GM19468 (cell line): Measurements from ENCODE around the gene NPAS3.

Experiments
- ATAC-seq: cut with Tn5 transposase; IDR thresholded peaks from one replicate; pipeline ENCODE4 v1.9.1; 2021; ENCODE audit warnings: mild to moderate bottlenecking, moderate library complexity, moderate number of reproducible peaks; ENCODE audit not compliant: unreplicated experiment; ENCODE audit errors: extremely low read depth

NPAS3 gene

GRCh38 chr14:33357225-33358010 is 418.7 kb downstream of the NPAS3 start:
- no peak for ATAC-seq

- no peak for ATAC-seq
Observed at GRCh38 chr14:33359288-33359881, 420.7 kb downstream of the NPAS3 start.

GRCh38 chr14:33362934-33363333 is 424.3 kb downstream of the NPAS3 start:
- ATAC-seq: no peak

GRCh38 chr14:33363682-33364081 is 425.0 kb downstream of the NPAS3 start:
- ATAC-seq: no peak

GRCh38 chr14:33364466-33364865 is 425.8 kb downstream of the NPAS3 start:
- ATAC-seq: no peak

- ATAC-seq: no peak
Observed at GRCh38 chr14:33369041-33369440, 430.4 kb downstream of the NPAS3 start.

GRCh38 chr14:33369972-33370371 is 431.3 kb downstream of the NPAS3 start:
- ATAC-seq: peak; percentile 96

- ATAC-seq: no peak
Observed at GRCh38 chr14:33370426-33370825, 431.7 kb downstream of the NPAS3 start.

GRCh38 chr14:33375196-33375595 is 436.5 kb downstream of the NPAS3 start:
- no peak for ATAC-seq

GRCh38 chr14:33375786-33376185 is 437.1 kb downstream of the NPAS3 start:
- ATAC-seq: no peak

- ATAC-seq: no peak
Observed at GRCh38 chr14:33376510-33376909, 437.8 kb downstream of the NPAS3 start.

- ATAC-seq: peak; percentile 75
Observed at GRCh38 chr14:33377596-33378390, 439.1 kb downstream of the NPAS3 start.

- ATAC-seq: no peak
Observed at GRCh38 chr14:33381717-33382116, 443.0 kb downstream of the NPAS3 start.

GRCh38 chr14:33386140-33386539 is 447.5 kb downstream of the NPAS3 start:
- ATAC-seq: no peak

- no peak for ATAC-seq
Observed at GRCh38 chr14:33386781-33387180, 448.1 kb downstream of the NPAS3 start.

- no peak for ATAC-seq
Observed at GRCh38 chr14:33390335-33390734, 451.7 kb downstream of the NPAS3 start.

- no peak for ATAC-seq
Observed at GRCh38 chr14:33393231-33393894, 454.7 kb downstream of the NPAS3 start.

- ATAC-seq: no peak
Observed at GRCh38 chr14:33393895-33394368, 455.3 kb downstream of the NPAS3 start.

GRCh38 chr14:33401311-33401710 is 462.6 kb downstream of the NPAS3 start:
- ATAC-seq: no peak

- no peak for ATAC-seq
Observed at GRCh38 chr14:33402604-33403003, 463.9 kb downstream of the NPAS3 start.
